HepG2 (cell line): ENCODE measurements around the gene STOM. TPM values are rescaled to one million over a fixed set of nuclear protein-coding genes. Genes with fewer than 3 reads are reported as not detected.
A peak's percentile ranks its signal among the peaks of the same experiment; 100 is the strongest.

Experiments used
- NR2F2 ChIP-seq: IDR thresholded peaks from 2 replicates; pipeline ENCODE4 v1.6.1; 2012; ENCODE audit warnings: low read depth, inconsistent platforms, borderline replicate concordance
- ZNF292 ChIP-seq: sonication (generic); formaldehyde crosslinking; IDR thresholded peaks from 2 replicates; pipeline ENCODE4 v1.8.1; 2022; ENCODE audit warnings: mild to moderate bottlenecking, low read depth, missing genetic modification reagents, borderline replicate concordance
- ZNF326 ChIP-seq: sonication (generic); formaldehyde crosslinking; IDR thresholded peaks from 2 replicates; pipeline ENCODE4 v1.4.0; 2020; ENCODE audit warnings: missing genetic modification reagents, borderline replicate concordance
- polyA plus RNA-seq, 8 experiments: library from polyadenylated mRNA; depleted of rRNA in 3 of 8; stranded (reverse) in 7 of 8; unstranded in 1 of 8; fragments of >200 nt; fragmentation: Illumina TruSeq in 4 of 8; extraction: Trizol in 4 of 8; gene quantifications; 2 replicates each; pipeline versions ENCODE4 v1.2.1 to v1.2.3, GENCODE V29; 2011 to 2016; ENCODE audit warnings: low read depth in 4 of 8, missing spikeins in 1 of 8, mixed read lengths in 1 of 8; ENCODE audit not compliant: insufficient read depth in 1 of 8
- total RNA-seq, 5 experiments: library from RNA; depleted of rRNA; stranded (reverse); fragments of >200 nt; fragmentation: Illumina TruSeq; extraction: Trizol; gene quantifications; 2 replicates each; pipeline ENCODE4 v1.2.3, GENCODE V29; 2016; ENCODE audit warnings: low read depth in 1 of 5
- TF ChIP-seq, protein P1 (sequence below): sonication (generic); formaldehyde crosslinking; IDR thresholded peaks from 2 replicates; pipeline ENCODE4 v1.8.0; 2022; ENCODE audit warnings: low read depth, missing genetic modification reagents
- TF ChIP-seq, protein P2 (sequence below): sonication (generic); formaldehyde crosslinking; IDR thresholded peaks from 2 replicates; pipeline ENCODE4 v1.5.0; 2020; ENCODE audit warnings: missing genetic modification reagents
- TF ChIP-seq, protein P3 (sequence below): sonication (generic); formaldehyde crosslinking; IDR thresholded peaks from 2 replicates; pipeline ENCODE4 v1.9.0; 2021; ENCODE audit warnings: mild to moderate bottlenecking, missing genetic modification reagents
- TF ChIP-seq, protein P4 (sequence below): IDR thresholded peaks from 2 replicates; pipeline ENCODE4 v1.4.0; 2020; ENCODE audit warnings: mild to moderate bottlenecking, missing genetic modification reagents
- TF ChIP-seq, protein P5 (sequence below): sonication (generic); formaldehyde crosslinking; IDR thresholded peaks from 2 replicates; pipeline ENCODE4 v1.4.0; 2020; ENCODE audit warnings: missing genetic modification reagents, borderline replicate concordance

The STOM gene
- total and polyA plus RNA-seq, 2 of the 13 experiments (the other 11 are each of a cell fraction or from before 2014, with no cell fraction given): 43.6 to 165 TPM

DNA sequence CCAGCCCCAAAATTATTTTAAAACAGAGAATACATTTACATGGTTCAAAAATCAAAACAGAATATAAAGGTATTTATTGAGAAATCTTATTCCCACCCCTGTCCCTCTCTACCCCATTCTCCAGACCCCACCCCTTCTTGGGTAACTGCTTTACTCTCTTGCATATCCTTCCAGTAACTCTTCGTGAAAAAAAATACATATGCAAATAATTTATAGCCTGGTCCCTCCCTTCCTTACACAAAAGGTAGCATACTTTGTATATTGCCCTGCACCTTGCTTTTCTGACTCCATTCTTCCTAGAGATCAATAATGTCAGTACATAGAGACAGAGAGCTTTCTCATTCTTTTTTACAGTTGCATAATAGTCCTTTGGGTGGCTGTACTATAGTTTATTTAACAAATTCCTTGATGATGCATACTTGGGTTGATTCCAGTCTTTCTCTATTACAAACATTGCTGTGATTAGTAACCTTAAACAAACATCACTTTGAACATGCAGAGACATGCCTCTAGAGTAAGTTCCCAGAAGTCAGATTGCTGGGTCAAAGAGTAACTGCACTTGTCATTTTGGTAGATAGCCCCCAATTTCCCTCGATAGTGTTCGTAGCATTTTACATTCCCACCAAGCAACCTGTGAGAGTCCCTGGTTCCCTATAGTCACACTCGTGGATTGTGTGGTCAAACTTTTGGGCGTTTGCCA lies 47.9 kb downstream of the STOM start (continued):
- TF ChIP-seq, protein P1, sequence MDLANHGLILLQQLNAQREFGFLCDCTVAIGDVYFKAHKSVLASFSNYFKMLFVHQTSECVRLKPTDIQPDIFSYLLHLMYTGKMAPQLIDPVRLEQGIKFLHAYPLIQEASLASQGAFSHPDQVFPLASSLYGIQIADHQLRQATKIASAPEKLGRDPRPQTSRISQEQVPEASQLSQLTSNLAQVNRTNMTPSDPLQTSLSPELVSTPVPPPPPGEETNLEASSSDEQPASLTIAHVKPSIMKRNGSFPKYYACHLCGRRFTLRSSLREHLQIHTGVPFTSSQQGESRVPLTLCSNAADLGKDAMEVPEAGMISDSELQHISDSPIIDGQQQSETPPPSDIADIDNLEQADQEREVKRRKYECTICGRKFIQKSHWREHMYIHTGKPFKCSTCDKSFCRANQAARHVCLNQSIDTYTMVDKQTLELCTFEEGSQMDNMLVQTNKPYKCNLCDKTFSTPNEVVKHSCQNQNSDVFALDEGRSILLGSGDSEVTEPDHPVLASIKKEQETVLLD (CRISPR knock-in tag): no peak
- TF ChIP-seq, protein P2, sequence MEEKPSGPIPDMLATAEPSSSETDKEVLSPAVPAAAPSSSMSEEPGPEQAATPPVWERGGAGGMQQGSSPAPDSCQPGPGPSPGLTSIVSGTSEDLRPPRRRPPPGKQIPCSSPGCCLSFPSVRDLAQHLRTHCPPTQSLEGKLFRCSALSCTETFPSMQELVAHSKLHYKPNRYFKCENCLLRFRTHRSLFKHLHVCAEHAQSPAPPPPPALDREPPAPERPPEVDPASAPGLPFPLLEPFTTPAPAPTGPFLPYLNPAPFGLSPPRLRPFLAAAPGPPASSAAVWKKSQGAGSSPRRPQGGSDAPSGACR: no peak
- TF ChIP-seq, protein P3, sequence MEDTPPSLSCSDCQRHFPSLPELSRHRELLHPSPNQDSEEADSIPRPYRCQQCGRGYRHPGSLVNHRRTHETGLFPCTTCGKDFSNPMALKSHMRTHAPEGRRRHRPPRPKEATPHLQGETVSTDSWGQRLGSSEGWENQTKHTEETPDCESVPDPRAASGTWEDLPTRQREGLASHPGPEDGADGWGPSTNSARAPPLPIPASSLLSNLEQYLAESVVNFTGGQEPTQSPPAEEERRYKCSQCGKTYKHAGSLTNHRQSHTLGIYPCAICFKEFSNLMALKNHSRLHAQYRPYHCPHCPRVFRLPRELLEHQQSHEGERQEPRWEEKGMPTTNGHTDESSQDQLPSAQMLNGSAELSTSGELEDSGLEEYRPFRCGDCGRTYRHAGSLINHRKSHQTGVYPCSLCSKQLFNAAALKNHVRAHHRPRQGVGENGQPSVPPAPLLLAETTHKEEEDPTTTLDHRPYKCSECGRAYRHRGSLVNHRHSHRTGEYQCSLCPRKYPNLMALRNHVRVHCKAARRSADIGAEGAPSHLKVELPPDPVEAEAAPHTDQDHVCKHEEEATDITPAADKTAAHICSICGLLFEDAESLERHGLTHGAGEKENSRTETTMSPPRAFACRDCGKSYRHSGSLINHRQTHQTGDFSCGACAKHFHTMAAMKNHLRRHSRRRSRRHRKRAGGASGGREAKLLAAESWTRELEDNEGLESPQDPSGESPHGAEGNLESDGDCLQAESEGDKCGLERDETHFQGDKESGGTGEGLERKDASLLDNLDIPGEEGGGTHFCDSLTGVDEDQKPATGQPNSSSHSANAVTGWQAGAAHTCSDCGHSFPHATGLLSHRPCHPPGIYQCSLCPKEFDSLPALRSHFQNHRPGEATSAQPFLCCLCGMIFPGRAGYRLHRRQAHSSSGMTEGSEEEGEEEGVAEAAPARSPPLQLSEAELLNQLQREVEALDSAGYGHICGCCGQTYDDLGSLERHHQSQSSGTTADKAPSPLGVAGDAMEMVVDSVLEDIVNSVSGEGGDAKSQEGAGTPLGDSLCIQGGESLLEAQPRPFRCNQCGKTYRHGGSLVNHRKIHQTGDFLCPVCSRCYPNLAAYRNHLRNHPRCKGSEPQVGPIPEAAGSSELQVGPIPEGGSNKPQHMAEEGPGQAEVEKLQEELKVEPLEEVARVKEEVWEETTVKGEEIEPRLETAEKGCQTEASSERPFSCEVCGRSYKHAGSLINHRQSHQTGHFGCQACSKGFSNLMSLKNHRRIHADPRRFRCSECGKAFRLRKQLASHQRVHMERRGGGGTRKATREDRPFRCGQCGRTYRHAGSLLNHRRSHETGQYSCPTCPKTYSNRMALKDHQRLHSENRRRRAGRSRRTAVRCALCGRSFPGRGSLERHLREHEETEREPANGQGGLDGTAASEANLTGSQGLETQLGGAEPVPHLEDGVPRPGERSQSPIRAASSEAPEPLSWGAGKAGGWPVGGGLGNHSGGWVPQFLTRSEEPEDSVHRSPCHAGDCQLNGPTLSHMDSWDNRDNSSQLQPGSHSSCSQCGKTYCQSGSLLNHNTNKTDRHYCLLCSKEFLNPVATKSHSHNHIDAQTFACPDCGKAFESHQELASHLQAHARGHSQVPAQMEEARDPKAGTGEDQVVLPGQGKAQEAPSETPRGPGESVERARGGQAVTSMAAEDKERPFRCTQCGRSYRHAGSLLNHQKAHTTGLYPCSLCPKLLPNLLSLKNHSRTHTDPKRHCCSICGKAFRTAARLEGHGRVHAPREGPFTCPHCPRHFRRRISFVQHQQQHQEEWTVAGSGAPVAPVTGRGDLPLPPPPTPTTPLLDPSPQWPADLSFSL (CRISPR knock-in tag): no peak
- TF ChIP-seq, protein P4, sequence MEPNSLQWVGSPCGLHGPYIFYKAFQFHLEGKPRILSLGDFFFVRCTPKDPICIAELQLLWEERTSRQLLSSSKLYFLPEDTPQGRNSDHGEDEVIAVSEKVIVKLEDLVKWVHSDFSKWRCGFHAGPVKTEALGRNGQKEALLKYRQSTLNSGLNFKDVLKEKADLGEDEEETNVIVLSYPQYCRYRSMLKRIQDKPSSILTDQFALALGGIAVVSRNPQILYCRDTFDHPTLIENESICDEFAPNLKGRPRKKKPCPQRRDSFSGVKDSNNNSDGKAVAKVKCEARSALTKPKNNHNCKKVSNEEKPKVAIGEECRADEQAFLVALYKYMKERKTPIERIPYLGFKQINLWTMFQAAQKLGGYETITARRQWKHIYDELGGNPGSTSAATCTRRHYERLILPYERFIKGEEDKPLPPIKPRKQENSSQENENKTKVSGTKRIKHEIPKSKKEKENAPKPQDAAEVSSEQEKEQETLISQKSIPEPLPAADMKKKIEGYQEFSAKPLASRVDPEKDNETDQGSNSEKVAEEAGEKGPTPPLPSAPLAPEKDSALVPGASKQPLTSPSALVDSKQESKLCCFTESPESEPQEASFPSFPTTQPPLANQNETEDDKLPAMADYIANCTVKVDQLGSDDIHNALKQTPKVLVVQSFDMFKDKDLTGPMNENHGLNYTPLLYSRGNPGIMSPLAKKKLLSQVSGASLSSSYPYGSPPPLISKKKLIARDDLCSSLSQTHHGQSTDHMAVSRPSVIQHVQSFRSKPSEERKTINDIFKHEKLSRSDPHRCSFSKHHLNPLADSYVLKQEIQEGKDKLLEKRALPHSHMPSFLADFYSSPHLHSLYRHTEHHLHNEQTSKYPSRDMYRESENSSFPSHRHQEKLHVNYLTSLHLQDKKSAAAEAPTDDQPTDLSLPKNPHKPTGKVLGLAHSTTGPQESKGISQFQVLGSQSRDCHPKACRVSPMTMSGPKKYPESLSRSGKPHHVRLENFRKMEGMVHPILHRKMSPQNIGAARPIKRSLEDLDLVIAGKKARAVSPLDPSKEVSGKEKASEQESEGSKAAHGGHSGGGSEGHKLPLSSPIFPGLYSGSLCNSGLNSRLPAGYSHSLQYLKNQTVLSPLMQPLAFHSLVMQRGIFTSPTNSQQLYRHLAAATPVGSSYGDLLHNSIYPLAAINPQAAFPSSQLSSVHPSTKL: peak; percentile 98
- TF ChIP-seq, protein P5, sequence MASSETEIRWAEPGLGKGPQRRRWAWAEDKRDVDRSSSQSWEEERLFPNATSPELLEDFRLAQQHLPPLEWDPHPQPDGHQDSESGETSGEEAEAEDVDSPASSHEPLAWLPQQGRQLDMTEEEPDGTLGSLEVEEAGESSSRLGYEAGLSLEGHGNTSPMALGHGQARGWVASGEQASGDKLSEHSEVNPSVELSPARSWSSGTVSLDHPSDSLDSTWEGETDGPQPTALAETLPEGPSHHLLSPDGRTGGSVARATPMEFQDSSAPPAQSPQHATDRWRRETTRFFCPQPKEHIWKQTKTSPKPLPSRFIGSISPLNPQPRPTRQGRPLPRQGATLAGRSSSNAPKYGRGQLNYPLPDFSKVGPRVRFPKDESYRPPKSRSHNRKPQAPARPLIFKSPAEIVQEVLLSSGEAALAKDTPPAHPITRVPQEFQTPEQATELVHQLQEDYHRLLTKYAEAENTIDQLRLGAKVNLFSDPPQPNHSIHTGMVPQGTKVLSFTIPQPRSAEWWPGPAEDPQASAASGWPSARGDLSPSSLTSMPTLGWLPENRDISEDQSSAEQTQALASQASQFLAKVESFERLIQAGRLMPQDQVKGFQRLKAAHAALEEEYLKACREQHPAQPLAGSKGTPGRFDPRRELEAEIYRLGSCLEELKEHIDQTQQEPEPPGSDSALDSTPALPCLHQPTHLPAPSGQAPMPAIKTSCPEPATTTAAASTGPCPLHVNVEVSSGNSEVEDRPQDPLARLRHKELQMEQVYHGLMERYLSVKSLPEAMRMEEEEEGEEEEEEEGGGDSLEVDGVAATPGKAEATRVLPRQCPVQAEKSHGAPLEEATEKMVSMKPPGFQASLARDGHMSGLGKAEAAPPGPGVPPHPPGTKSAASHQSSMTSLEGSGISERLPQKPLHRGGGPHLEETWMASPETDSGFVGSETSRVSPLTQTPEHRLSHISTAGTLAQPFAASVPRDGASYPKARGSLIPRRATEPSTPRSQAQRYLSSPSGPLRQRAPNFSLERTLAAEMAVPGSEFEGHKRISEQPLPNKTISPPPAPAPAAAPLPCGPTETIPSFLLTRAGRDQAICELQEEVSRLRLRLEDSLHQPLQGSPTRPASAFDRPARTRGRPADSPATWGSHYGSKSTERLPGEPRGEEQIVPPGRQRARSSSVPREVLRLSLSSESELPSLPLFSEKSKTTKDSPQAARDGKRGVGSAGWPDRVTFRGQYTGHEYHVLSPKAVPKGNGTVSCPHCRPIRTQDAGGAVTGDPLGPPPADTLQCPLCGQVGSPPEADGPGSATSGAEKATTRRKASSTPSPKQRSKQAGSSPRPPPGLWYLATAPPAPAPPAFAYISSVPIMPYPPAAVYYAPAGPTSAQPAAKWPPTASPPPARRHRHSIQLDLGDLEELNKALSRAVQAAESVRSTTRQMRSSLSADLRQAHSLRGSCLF (CRISPR knock-in tag): no peak
- TF ChIP-seq ZNF326 (no peak), NR2F2 (peak; percentile 84), ZNF292 (no peak; the same call in 1 of the 2 replicates)
